HG03354 (cell line): ENCODE data around the gene ZNF526.

ENCODE experiments used
- ATAC-seq: cut with Tn5 transposase; IDR thresholded peaks from one replicate; pipeline ENCODE4 v1.9.1; 2021; ENCODE audit warnings: mild to moderate bottlenecking; ENCODE audit not compliant: unreplicated experiment, poor library complexity, severe bottlenecking

The ZNF526 gene

DNA sequence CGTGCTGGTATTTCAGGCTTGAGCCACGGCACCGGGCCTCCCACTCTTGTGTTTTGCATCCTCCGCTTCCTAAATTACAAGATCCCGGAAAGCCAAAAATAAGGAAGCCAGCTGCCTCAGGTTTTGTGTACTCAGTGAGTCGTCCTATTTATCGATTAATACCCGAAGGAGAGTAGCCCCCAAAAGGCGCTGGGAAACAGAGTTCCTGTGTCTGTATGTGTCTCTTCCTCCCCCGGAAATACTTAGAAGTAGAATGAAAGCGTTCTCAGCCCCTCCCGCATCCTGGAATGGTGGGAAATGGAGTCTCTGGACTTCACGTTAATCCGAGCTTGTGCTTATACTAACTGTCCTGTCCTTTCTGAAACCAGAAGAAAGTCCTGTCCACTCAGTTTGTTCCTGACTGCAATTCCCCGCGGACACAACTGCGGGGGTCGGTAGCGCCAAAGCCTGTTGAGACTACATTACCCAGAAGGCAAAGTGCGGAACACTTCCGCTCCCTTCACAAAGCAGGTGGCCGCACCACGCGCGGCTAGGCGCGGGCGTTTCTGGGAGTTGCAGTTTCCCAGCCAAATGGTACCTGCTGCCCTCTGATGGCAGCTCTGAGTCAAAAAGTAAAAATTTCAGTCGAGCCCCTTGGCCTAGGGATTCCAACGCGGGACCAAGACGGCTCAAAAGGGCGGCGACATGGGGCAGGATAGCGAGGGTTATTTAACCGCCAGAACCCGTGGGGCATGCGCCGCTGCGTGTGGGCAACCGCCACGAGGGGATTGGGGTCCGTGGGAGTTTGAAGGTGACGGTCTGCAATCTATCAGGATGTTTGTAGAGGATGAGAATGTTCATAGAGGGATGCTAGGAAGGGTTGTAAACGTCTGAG is 24.5 kb downstream of the ZNF526 start:
- ATAC-seq = peak; percentile 42

DNA sequence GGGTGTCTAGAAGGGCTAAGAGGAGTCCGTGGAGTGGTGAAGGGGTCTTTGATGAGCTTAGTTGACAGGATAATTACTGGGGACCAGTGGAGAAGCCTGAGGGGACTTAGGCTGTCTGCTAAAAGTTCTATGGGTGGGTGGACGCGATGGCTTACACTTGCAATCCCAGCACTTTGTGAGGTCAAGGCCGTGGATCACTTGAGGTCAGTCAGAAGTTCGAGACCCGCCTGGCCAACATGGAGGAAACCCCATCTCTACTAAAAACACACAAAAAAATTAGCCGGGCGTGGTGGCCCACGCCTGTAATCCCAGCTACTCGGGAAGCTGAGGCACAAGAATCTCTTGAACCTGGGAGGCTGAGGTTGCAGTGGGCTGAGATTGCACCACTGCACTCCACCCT is 25.1 kb downstream of the ZNF526 start:
- ATAC-seq = no peak

DNA sequence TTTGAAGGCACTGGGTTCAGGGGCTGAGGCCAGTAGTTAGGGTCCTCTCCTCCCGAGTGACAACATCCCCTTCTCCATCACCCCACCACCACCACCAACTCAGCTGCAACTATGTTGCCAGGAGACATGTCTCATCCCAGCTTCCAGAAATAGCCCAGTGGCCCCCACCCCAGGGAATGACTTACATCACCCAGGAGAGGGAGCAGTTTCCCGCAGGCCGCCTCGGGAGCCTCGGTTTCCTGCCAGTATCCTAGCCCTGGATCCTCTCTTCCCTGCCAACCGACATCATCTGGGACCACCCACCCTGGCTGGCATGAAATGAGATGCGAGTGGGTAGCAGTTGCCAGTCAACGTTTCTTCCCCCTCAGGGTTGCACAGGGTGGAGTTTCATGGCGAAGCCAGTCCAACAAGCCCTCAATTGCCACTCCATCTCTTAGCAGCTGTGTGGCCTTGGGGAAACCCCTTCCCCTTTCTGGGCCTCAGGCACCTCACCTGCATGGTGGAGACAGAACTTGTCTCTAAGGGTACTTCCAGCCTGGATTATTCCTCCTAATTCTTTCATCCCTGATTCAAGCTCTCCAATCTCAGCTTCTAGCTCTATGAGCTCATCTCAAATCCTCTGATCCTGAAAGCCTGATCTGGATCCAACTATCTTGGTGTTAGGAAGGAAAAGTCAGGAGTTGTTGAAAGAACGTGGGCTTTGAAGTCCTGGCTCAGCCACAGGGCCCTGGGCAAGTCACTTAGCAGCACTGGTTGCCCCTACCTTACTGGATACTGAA is 26.2 kb downstream of the ZNF526 start:
- ATAC-seq = no peak

DNA sequence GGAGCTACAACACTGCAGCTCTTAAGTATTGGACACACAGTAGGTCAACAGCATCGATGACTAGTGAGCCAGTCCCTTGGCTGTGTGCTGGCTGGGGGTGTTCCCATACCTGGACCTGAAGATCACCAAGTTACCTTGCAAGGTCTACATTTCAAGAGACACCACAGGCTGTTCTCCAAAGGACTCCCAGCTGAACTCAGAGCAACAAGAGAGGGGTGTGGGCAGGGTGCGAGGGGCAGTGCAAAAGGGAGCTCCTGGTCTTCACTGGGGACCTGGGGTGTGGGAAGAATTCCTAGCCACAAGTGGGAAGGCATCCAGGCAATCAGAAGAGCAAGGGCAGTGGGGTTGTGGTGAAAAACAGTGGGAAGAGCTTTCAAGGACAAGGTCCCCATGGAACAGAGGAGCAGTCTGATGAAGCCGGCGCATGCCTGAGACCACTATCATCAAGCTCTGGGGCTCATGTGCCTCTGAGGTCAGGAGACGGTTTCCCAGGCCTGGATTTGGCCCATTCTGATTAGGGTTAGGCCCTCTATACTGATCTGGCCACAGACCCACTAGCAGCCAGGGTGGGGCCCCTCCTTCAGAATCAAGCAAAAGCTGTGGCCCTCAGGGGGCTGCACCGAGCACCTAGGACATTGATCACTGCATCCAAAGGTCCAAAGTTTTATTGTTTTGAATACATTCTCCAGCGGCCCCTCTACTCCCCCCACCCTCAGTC is 27.0 kb downstream of the ZNF526 start:
- ATAC-seq = no peak

DNA sequence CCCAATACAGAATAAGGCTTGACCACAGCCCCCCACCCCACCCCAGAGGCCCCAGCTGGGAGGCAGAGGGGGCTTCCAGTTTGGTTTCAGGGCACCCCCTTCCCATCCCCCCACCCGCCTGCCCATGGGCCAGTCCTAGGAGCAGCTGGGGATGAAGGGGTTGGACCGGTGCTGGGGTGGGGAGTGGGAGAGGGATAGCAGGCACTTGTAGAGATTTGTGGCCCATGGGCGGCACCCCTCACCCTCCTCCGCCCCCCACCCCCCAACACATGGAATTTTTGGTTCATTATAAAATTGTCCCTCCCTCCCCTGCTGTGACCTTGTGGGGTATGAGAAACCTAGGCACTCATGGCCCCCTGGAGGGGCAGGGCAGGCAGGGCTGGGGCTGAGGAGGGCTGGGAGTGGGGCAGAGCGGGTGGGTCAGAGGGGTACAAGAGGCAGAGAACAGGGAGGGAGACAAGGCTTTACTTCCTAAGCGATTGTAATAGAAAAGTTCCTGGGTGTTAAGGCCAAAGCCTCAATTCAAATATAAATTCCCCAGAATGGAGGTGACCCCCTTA is 27.6 kb downstream of the ZNF526 start:
- no peak for ATAC-seq

DNA sequence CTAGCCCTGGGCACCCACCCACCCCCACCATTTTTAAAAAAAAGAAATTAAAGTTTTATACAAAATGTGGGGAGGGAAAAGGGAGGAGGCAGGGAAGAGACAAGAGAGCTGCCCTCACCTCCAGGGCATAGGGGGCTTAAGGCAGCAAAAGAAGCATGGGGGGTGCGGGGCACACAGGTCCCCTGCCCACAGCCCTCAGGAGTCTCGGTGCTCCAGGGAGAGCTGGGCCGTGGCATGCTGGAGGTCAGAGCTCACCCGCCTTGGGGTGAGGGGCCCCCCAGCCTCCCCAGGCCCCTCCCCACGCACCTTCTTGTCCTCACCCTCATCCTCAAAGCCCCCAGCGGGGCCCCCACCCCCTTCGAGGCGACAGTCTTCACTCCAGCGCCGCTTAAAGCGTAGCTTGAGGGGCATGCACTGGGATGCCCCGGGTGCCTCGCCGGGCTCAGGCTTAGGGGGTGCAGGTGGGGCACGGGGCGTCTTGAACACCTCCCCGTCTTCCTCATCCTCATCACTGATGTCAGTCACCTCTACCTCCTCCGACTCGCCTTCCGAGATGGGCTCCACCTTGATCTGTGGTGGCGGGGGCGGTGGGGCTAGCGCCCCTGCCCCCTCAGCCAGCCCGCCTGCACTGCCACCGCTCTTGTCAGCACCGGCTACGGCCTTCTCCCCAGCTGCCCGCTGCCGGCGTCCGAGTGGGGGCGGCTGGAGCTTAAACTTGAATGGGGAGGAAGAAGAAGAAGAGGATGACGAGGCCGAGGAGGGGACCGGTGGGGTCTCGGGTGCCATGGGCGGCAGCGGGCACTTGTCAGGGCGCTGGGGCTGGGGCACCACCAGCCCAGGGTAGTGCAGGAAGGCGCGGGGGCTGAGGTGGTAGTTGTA is 28.4 kb downstream of the ZNF526 start:
- ATAC-seq = no peak

DNA sequence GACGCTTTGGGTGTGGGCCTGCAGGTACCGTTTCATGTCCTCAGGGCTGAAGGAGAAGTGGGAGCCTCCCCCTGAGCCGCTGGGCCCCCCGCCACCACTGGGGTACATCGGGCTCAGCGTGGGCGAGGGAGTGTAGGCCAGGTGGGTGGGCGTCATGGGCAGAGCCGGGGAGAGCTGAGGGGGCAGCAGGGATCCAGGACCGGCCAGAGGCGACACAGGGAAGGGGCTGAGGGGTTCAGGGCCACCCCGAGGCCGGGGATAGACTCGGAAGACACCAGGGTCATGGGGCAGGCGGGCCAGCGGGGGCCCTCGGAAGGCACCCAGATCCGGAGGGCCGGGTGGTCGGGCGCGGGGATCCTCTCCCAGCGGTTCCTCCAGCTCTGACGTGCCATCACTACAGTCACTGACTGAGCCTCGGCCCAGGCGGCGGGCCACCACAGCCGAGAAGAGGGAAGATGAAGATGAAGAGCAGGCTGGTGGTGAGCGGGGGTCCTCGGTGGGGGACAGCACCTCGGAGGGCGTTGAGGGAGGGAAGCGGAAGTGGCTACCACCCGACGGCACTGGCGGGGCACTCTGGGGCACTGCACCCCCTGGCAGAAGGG is 29.1 kb downstream of the ZNF526 start:
- ATAC-seq = no peak

DNA sequence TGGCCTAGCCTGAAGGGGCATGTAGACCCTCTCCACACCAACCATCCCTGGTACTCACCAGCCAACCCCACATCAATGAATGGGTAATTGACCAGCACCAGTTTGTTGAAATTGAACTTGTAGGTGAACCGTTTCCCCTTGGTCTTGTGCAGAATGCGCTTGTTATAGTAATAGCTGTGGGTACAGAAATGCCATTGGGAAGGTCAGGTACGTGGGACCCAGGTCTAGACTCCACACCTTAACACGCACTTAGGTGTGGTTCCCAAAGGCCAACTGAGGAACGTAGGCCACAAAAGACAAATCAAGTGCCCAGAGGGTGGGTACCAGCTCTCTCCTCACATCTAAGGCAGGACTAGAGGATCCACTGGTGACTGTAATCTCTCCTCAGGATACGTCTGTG is 29.7 kb downstream of the ZNF526 start:
- no peak for ATAC-seq

DNA sequence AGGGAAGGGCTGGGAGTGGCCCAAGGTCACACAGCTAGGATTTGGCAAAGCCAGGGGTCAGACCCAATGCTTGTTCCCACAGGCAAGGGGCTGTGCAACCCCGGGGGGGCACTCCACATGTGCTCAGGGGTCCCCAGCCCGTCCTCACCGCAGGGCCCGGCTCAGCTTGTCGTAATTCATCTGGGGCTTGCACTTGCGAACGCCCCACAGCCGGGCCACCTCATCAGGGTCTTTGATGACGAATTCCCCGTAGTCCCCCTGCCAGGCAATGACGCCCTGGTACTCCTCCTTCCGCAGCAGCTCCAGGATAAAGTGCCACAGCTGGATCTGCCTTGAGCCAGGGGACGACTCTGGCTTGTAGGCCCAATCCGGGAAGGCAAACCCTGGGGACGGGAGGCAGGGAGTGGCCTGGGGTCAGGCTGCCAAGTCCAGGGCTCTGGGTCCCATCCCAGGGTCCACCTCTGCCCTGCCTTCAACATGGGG is 30.1 kb downstream of the ZNF526 start:
- no peak for ATAC-seq

DNA sequence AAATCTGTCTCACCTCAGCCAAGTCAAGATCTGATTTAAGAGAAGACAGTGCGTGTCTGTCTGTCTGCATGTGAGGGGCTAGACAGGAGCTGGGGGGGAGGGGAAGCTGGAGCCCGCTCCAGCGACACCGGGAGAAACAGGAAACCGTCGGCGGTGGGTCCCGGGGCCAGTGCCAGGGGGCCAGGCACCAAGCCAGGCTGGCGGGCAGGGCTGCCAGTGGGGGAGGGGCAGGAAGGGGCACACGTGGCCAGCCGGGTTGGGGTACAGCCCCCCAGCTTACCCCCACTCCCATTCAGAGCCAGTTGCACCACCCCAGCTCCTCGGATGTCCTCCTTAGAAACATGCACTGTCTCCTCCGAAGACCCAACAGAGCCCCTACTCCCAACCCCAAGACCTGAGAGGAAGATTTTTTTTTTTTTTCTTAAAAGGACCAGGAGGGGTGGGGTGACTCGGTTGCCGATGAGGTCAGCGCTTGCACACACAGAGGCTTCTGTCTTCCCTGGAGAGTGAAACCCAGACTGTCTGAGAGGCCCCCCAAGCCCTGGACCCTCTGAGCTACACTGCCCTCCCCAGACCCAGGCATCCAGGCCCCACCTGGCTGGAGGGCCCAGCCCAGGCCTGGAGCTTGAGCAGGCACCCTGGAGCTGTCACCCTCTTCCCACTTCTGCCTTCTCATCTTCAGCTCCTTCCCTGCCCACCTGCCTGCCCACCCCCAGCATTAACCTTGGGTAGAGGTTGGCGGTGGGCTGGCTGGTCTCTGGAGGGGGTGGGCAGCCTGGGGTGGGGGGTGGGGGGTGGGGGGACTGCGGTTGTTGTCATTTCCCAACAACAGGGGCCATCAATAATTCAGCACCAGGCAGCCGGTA is 30.8 kb downstream of the ZNF526 start:
- ATAC-seq = no peak

DNA sequence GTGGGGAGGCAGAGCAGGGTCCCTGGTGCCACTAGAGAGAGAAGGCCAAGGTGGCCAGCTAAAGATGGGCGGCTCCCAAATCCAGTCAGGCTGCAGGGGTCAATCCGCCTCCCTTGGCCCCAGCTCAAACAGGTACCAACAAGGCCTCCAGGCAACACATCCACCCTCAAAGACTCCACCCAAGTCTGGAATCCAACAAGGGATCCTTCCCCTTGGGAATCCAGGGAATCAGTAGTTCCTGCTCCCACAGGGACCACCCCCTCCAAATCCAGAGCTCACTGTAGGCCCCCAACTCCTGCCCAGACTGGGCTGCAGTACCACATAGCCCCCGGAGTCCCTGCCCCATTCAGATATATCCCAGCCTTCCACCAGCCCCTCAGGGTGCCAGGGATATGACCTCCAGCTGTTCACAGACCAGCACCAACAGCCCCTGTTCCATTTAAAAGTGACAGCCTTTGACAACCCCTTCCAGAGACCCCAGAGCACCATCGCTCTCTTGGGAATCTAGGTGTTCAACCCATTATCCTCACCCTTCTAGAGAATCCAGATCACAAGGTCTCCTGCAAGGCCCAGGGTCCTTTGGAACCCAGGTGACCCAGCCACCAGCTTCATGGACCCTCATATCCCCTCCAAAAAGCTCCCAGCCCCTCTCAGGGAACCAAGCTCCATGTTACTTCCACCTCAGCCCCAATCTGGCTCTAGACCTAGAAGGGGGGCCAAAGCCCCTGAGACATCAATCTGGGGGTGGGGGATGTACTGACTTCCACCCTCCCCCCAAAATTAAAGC is 31.7 kb downstream of the ZNF526 start:
- ATAC-seq = no peak

DNA sequence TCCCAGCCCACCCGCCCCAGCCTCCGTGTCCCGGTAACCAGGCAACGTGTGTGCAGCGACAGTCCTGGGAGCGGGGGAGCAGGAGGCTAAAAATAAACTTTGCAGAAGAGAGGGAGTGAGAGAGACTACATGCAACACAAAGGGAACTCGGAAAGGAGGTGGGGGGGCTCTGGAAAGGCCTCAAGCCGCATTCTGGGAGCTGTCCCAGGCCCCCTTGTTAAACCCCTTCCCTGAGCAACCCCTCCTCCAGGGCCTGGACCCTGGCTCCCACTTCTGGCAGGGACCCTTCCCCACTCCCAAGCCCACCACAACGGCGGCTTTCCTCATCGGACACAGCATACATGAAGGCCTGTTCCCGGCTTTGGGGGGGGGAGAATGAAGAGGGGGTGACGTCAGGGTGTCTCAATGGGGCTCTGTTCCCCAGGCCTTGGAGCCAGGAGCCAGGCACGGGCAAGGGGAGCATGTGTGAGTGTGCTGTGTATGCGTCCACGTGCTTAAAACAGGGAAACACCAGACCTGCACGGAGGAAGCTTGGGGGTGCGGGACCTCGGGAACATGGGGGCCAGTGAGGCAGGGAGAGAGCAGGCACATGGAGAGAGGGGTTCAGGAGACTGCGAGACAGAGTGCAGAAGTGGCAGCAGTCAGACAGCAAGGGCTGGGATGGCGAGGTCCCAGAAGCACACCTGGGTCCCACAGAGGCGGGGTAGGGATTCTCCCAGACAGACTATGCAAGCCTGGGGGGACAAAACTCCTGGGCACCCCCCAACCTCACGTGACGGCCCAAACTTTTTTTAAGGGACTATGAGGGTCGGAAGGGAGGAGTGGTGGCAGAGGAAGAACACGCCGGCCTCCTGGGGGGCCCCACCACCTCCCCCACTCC is 32.5 kb downstream of the ZNF526 start:
- no peak for ATAC-seq

DNA sequence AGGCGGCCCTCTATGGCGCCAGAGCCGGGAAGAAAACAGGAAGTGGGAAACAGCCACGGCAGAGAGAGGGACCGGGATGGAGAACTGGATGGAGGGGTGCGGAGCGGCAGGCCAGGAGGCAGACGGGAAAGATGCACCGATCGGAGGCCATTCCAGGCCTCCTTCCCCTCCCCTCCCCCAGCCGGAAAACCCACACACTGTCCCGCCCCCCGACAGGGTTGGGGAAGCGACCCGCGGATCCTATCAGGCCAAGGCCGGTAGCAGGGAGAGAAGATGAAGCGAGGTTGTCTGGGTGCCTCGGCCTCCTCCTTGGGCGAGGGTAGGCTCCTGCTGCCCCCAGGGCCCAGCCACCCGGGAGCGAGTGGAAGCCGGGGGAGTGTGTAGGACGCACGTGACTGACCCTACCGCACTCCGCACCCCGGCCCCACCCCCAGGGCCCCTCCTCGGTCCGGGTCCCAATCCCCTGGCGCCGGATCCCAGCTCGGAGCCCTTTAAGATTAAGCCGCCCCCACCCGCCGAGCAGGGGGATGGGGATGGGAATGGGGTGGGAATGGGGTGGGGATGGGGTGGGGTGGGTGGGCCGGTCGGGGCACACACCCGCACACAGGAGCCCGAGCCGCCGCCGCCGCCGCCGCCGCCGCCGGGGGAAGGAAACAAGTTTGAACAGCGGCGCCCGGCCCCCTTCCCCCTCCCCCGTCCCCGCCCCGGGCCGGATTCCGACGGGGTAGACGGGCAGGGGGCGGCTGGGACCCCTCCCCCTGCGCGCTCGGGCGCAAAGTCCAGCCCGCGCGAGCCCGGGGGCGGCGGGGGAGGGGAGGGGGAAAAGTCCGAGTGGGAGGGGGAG is 33.4 kb downstream of the ZNF526 start:
- ATAC-seq = no peak

DNA sequence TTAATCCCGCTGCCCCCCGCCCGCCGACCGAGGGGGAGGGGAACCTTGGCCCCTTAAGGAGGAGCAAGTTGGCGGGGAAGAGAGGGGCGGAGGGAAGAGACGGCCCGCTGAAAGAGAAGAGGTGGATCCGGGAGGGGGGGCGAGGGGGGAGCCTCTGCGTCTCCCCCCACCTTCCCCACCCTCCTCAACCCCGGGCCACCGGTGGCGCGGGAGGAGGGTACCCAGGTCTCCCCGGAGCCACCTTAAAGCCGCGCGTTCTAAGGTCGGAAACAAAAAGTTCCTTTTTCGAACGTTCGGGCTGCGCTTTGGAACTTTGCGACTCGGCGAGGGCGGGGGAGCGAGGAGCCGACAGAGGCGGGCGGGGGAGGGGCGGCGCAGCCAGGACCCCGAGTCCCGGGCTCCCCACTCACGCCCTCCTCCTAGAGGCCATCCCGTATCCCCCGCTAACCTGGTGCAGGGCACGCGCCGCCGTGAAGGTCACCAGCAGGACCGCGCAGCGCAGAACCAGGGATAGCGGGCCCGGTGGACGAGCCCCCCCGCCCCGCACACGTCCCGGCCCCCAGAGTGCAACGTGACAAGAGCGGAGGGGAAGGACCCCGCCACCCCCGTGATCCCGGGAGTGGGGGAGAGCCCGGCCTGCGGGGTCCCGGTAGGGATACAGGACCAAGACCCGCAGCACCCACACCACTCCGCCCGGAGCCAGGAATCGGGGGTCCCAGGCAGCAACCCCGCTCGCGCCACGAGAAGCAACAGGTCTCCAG is 34.2 kb downstream of the ZNF526 start:
- no peak for ATAC-seq
